OCI-LY7 (cell line): ENCODE results near the gene HNRNPU. TPM values are rescaled to one million over a fixed set of nuclear protein-coding genes. Genes with fewer than 3 reads are reported as not detected.

ENCODE experiments used
- BruUV-seq: library from RNA; stranded (reverse); fragments of 400-500 nt; replicated peaks from 2 replicates; lab custom pipeline; 2021; lab: Mats Ljungman, UMichigan
- CTCF ChIA-PET: fragments of 300-600 bp; sonication (Branson Sonifier 250); formaldehyde crosslinking; loops from one replicate; lab custom pipeline; 2022; ENCODE audit warnings: antibody characterized with exemption; ENCODE audit not compliant: unreplicated experiment; lab: Charles Lee
- POLR2A ChIA-PET: fragments of 300-600 bp; sonication (Branson Sonifier 250); formaldehyde crosslinking; loops from one replicate; lab custom pipeline; 2022; ENCODE audit warnings: antibody characterized with exemption; lab: Charles Lee
- DNase-seq: peaks from one replicate; pipeline ENCODE4 v3.0.0-alpha.2; 2015; ENCODE audit warnings: low spot score
- H2AFZ ChIP-seq: fragments of 200-600 bp; sonication (generic), shearing (Covaris generic); 2 replicates; pipeline ENCODE4 v1.6.1; 2014; ENCODE audit warnings: mild to moderate bottlenecking, antibody characterized with exemption, low read length, moderate library complexity
- H3K27ac ChIP-seq: fragments of 200-600 bp; sonication (generic); 2 replicates; pipeline ENCODE4 v1.5.1; 2014; ENCODE audit warnings: mixed run types, low read depth, mild to moderate bottlenecking, moderate library complexity, low read length, inconsistent platforms; ENCODE audit not compliant: poor library complexity, severe bottlenecking
- H3K36me3 ChIP-seq: fragments of 200-600 bp; sonication (generic); 2 replicates; pipeline ENCODE4 v1.6.1; 2014; ENCODE audit warnings: mild to moderate bottlenecking, antibody characterized with exemption, low read length, moderate library complexity, mixed read lengths; ENCODE audit not compliant: insufficient read depth
- H3K4me1 ChIP-seq: fragments of 200-600 bp; sonication (generic); 2 replicates; pipeline ENCODE4 v1.5.1; 2014; ENCODE audit warnings: mild to moderate bottlenecking, low read length; ENCODE audit not compliant: insufficient read depth, poor library complexity, severe bottlenecking
- H3K4me2 ChIP-seq: fragments of 200-600 bp; sonication (generic); 2 replicates; pipeline ENCODE4 v1.6.1; 2014; ENCODE audit warnings: mild to moderate bottlenecking, low read length
- H3K4me3 ChIP-seq: fragments of 200-600 bp; sonication (generic); 2 replicates; pipeline ENCODE4 v1.5.1; 2014; ENCODE audit warnings: mild to moderate bottlenecking, low read depth, low read length; ENCODE audit not compliant: poor library complexity, severe bottlenecking
- H3K79me2 ChIP-seq: fragments of 200-600 bp; sonication (generic); 2 replicates; pipeline ENCODE4 v1.6.1; 2016; ENCODE audit warnings: low read depth, mild to moderate bottlenecking, low read length, moderate library complexity, mixed read lengths; ENCODE audit not compliant: insufficient read depth
- H3K9me2 ChIP-seq: fragments of 200-600 bp; sonication (generic); 2 replicates; pipeline ENCODE4 v1.6.1; 2016; ENCODE audit warnings: mild to moderate bottlenecking, low read length, mixed read lengths; ENCODE audit not compliant: insufficient read depth
- H3K9me3 ChIP-seq: fragments of 200-600 bp; sonication (generic); 2 replicates; pipeline ENCODE4 v1.6.1; 2014; ENCODE audit warnings: mild to moderate bottlenecking, mixed run types, low read length, mixed read lengths
- H4K20me1 ChIP-seq: fragments of 200-600 bp; sonication (generic); 2 replicates; pipeline ENCODE4 v1.6.1; 2014; ENCODE audit warnings: mild to moderate bottlenecking, antibody characterized with exemption, low read length, moderate library complexity, mixed read lengths; ENCODE audit not compliant: insufficient read depth
- EZH2phosphoT487 ChIP-seq: fragments of 200-600 bp; sonication (generic); IDR thresholded peaks from 2 replicates; pipeline ENCODE4 v1.6.1; 2018; ENCODE audit warnings: low read depth, borderline replicate concordance, mild to moderate bottlenecking, mixed run types, antibody characterized with exemption, low read length, moderate library complexity, mixed read lengths
- intact Hi-C: fragments of 100-400 bp; cut with micrococcal nuclease; formaldehyde crosslinking; loops from one replicate; pipeline ENCODE4 v1.10.0; 2022; ENCODE audit not compliant: unreplicated experiment
- total RNA-seq, 2 experiments: library from RNA; depleted of rRNA in 1 of 2; stranded (reverse); fragments of >200 nt in 1 of 2; shearing (Covaris generic) in 1 of 2; gene quantifications; 2 replicates each; pipeline ENCODE4 v1.2.3, GENCODE V29; 2014 to 2022
- TF ChIP-seq, protein P1 (sequence below): fragments of 200-600 bp; sonication (generic); conservative IDR thresholded peaks from 2 replicates; pipeline ENCODE4 v1.5.1; 2014; ENCODE audit warnings: mild to moderate bottlenecking, antibody characterized with exemption, low read length, moderate library complexity, mixed read lengths

HNRNPU gene
- total RNA-seq, 2 experiments from 2014 or later: 426 to 650 TPM

DNA sequence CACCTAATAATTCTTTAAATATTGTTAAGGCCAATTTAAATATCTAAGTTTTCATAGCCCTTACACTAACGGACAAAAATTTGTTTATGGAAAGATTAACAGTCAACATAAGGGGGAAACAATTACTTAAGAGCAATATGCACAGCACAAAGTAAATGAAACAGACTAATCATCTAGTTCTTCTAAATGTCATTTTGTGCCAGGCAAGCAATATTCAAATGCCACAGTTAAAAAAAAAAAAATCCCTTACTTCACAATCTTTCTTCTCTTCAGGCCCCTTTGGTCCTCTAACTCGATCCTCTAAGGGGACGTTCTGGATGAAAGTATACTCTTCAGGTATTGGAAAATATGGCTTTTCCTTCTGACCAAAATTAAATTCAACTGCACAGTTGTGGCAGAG, 6.6 kb downstream of the HNRNPU start:
- BruUV-seq: no TSS peak
- Histone ChIP-seq H3K9me3 (no peaks in the 10 kb centered on the region), H3K4me2 (no peak overlapping the region), H3K4me3 (no peak overlapping the region), H3K27ac (no peak overlapping the region), H2AFZ (no peak overlapping the region), H3K9me2 (no peaks in the 10 kb centered on the region), H3K79me2 (peaks cover 100% of the 10 kb centered on the region), H3K36me3 (peaks cover 100% of the 10 kb centered on the region), H3K4me1 (peaks cover 48% of the 10 kb centered on the region), H4K20me1 (peaks cover 80% of the 10 kb centered on the region)
- intact Hi-C loops: no loop called here
- TF ChIP-seq, protein P1, sequence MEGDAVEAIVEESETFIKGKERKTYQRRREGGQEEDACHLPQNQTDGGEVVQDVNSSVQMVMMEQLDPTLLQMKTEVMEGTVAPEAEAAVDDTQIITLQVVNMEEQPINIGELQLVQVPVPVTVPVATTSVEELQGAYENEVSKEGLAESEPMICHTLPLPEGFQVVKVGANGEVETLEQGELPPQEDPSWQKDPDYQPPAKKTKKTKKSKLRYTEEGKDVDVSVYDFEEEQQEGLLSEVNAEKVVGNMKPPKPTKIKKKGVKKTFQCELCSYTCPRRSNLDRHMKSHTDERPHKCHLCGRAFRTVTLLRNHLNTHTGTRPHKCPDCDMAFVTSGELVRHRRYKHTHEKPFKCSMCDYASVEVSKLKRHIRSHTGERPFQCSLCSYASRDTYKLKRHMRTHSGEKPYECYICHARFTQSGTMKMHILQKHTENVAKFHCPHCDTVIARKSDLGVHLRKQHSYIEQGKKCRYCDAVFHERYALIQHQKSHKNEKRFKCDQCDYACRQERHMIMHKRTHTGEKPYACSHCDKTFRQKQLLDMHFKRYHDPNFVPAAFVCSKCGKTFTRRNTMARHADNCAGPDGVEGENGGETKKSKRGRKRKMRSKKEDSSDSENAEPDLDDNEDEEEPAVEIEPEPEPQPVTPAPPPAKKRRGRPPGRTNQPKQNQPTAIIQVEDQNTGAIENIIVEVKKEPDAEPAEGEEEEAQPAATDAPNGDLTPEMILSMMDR: no peak
- TF ChIP-seq EZH2phosphoT487: no peak
- ChIA-PET POLR2A (interaction anchor here (0.6 to 2.2 kb wide), 3 partner anchors 8 to 14 kb away, joined by 3 to 20 read pairs (median 7); no protein-coding TSS in a partner anchor), CTCF (no interaction called here)
- no peak for DNase-seq

DNA sequence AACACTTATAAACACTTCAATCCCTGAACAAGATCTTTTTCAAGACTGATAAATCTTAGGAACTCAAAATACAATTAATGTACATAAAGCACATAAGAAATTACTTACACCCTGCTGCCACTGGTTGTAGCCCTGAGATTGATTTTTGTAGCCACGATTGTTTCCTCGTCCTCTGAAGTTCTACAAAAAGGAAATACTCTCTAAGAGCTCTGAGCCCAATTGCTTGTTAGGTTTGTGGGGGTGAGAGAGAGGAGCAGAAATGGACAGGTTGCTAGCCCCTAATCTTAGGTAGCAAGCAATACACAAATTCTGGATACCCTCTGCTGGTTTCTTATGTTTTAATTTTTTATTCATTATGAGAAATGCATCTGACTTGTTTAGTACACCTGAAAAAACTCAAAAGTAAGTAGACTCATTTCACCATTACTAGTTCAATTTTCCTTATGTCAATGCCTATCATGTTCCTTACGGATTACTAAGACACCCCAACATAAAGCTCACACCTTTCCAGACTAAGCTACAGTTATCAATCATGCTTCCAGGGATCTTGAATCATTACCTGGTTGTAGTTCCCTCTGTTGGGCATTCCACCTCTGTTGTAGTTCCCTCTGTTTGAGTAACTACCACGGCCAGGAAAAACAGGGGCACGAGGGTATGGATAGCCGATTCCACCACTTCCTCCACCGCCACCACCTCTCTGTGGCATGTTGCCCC, 9.3 kb downstream of the HNRNPU start:
- no TSS peak for BruUV-seq
- intact Hi-C loops: no loop called here
- Histone ChIP-seq H3K36me3 (peaks cover 100% of the 10 kb centered on the region), H3K27ac (no peak overlapping the region), H4K20me1 (peaks cover 63% of the 10 kb centered on the region), H3K79me2 (peaks cover 96% of the 10 kb centered on the region), H3K4me2 (no peak overlapping the region), H2AFZ (no peak overlapping the region), H3K9me3 (no peaks in the 10 kb centered on the region), H3K4me3 (no peak overlapping the region), H3K9me2 (no peaks in the 10 kb centered on the region), H3K4me1 (peaks cover 30% of the 10 kb centered on the region)
- CTCF ChIA-PET: no interaction called here
- TF ChIP-seq, protein P1: no peak
- TF ChIP-seq EZH2phosphoT487: no peak
- POLR2A ChIA-PET: interaction anchor here (0.7 to 1.2 kb wide), 4 partner anchors 8 to 86 kb away, joined by 3 to 5 read pairs (median 4); partner anchors contain the start of gene COX20
- no peak for DNase-seq

DNA sequence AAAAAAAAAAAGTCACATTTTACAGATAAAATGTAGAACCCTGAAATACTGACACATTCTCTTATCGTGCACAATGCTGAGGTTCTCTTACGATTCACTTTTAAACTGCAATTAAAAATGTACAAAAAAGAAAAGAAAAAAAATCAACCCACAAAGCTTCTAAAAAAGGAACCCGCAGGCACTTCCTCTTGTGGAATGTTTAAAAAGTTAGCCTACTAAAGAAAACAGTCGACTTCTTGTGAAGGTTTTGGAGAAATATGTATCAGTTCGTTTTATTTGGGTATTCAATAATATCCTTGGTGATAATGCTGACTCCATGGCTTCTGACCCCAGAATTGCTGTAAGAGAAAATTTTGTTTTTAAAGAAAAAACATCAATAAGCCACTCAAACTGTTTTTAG, 10.2 kb downstream of the HNRNPU start:
- H4K20me1 ChIP-seq: peaks cover 63% of the 10 kb centered on the region
- peaks cover 96% of the 10 kb centered on the region for H3K79me2 ChIP-seq
- H2AFZ ChIP-seq: no peak overlapping the region
- intact Hi-C loops: no loop called here
- H3K9me2 ChIP-seq: no peaks in the 10 kb centered on the region
- no peak for TF ChIP-seq EZH2phosphoT487
- TF ChIP-seq, protein P1: no peak
- POLR2A ChIA-PET: no interaction called here
- H3K4me1 ChIP-seq: peaks cover 21% of the 10 kb centered on the region
- no peak overlapping the region for H3K4me2 ChIP-seq
- H3K27ac ChIP-seq: no peak overlapping the region
- H3K36me3 ChIP-seq: peaks cover 100% of the 10 kb centered on the region
- CTCF ChIA-PET: no interaction called here
- BruUV-seq: no TSS peak
- H3K4me3 ChIP-seq: no peak overlapping the region
- no peak for DNase-seq
- H3K9me3 ChIP-seq: no peaks in the 10 kb centered on the region
